Stimulated activated naive CD8-positive, alpha-beta T cell treated with anti-CD3 and anti-CD28 coated beads, Interleukin-15, Interleukin-2, amounts not matched to agents 100 ng/mL and 50 ng/mL, for 24 hours (primary cell): ENCODE measurements around the gene ANKS1B.

ENCODE experiments used
- H3K27ac Mint-ChIP-seq: one replicate; pipeline ENCODE4 v1.8.0; 2021; ENCODE audit warnings: mild to moderate bottlenecking, mixed read lengths
- H3K27me3 Mint-ChIP-seq: one replicate; pipeline ENCODE4 v1.8.0; 2021; ENCODE audit warnings: mixed read lengths
- H3K36me3 Mint-ChIP-seq: one replicate; pipeline ENCODE4 v1.8.0; 2021; ENCODE audit warnings: low read depth, mixed read lengths
- H3K4me1 Mint-ChIP-seq: one replicate; pipeline ENCODE4 v1.8.0; 2021; ENCODE audit warnings: low read depth, mixed read lengths
- H3K4me3 Mint-ChIP-seq: one replicate; pipeline ENCODE4 v1.8.0; 2021; ENCODE audit warnings: mild to moderate bottlenecking, mixed read lengths
- H3K9me3 Mint-ChIP-seq: one replicate; pipeline ENCODE4 v1.8.0; 2021; ENCODE audit warnings: mixed read lengths

The ANKS1B gene

DNA sequence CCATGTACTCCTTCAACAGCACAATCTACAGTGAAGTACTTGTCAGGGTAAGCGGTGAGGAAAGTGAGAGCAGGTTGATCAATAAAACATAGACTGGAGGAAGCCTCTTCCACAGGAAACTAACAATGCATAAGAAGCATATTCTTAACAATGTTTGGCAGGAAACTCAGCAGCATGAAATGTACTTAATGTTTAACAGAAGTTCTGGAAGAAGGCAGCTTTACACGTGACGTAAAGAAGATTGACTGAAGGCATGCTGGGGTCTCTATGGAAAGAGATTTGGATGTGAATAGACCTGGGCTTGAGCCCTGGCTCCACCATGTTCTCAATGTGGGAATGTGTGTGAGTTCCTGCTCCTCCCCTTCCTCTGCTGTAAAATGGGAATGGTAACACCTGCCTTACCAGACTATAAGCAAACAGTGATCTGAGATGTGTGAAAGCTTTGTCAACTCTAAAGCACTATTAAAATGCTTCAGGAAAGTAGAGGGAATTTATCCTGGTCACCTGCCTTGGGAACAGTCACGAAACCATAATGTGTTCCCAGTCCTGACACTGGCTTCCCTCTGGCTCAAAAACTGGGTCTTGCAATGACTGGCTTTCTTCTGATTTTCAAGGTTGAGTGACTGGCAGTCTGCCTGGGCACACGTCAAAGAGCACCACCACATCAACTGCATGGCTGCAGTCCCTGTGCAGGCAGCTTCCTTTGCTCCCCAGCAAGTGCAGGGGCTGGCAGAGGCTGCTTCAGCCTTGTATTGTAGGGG lies 955.0 kb downstream of the ANKS1B start:
- no peak overlapping the region for H3K27ac Mint-ChIP-seq
- H3K27me3 Mint-ChIP-seq, result no peaks in the 10 kb centered on the region
- H3K4me1 Mint-ChIP-seq, result no peaks in the 10 kb centered on the region
- no peak overlapping the region for H3K4me3 Mint-ChIP-seq
- no peaks in the 10 kb centered on the region for H3K36me3 Mint-ChIP-seq
- H3K9me3 Mint-ChIP-seq, result no peaks in the 10 kb centered on the region

GRCh38 chr12:99027461-99027860 lies 957.3 kb downstream of the ANKS1B start:
- H3K4me1 Mint-ChIP-seq, result no peaks in the 10 kb centered on the region
- no peaks in the 10 kb centered on the region for H3K9me3 Mint-ChIP-seq
- no peaks in the 10 kb centered on the region for H3K36me3 Mint-ChIP-seq
- no peaks in the 10 kb centered on the region for H3K27me3 Mint-ChIP-seq
- no peak overlapping the region for H3K4me3 Mint-ChIP-seq
- no peak overlapping the region for H3K27ac Mint-ChIP-seq

- Mint-ChIP-seq H3K9me3 (no peaks in the 10 kb centered on the region), H3K27me3 (no peaks in the 10 kb centered on the region), H3K36me3 (no peaks in the 10 kb centered on the region)
Observed at GRCh38 chr12:99027055-99027393, 957.7 kb downstream of the ANKS1B start.

GRCh38 chr12:99026332-99027054 lies 958.2 kb downstream of the ANKS1B start:
- no peaks in the 10 kb centered on the region for H3K27me3 Mint-ChIP-seq
- no peaks in the 10 kb centered on the region for H3K36me3 Mint-ChIP-seq
- H3K4me3 Mint-ChIP-seq, result no peak overlapping the region
- H3K27ac Mint-ChIP-seq, result no peak overlapping the region
- H3K4me1 Mint-ChIP-seq, result no peaks in the 10 kb centered on the region
- H3K9me3 Mint-ChIP-seq, result no peaks in the 10 kb centered on the region

More at GRCh38 chr12:99027055-99027393, 957.7 kb downstream of the ANKS1B start:
- Mint-ChIP-seq H3K27ac (no peak overlapping the region), H3K4me1 (no peaks in the 10 kb centered on the region), H3K4me3 (no peak overlapping the region)

- H3K4me1 Mint-ChIP-seq, result no peaks in the 10 kb centered on the region
- H3K27ac Mint-ChIP-seq, result no peak overlapping the region
- H3K9me3 Mint-ChIP-seq, result no peaks in the 10 kb centered on the region
- H3K4me3 Mint-ChIP-seq, result no peak overlapping the region
- no peaks in the 10 kb centered on the region for H3K36me3 Mint-ChIP-seq
- no peaks in the 10 kb centered on the region for H3K27me3 Mint-ChIP-seq
Observed at GRCh38 chr12:99024870-99025269, 959.9 kb downstream of the ANKS1B start.

- H3K9me3 Mint-ChIP-seq, result no peaks in the 10 kb centered on the region
- H3K27ac Mint-ChIP-seq, result no peak overlapping the region
- no peaks in the 10 kb centered on the region for H3K27me3 Mint-ChIP-seq
- H3K36me3 Mint-ChIP-seq, result no peaks in the 10 kb centered on the region
- H3K4me3 Mint-ChIP-seq, result no peak overlapping the region
- H3K4me1 Mint-ChIP-seq, result no peaks in the 10 kb centered on the region
Observed at GRCh38 chr12:99024191-99024590, 960.5 kb downstream of the ANKS1B start.

DNA sequence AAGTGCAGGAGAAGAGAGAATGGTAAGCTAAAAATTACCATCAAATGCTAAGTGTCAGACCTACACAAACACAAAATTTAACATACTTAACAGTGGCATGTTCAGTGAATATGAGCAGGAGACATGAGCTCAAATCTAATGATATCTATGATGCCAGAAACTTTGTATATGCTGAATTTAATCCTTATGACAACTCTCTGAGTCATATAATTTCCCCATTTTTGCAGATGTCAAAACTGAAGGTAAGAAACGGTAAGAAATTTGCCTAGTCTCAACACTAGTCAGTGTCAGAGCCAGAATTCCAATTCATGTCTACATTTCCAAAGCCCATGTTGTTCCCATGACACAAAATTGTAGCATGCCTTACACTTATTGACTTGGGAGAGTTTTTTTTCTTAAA lies 963.9 kb downstream of the ANKS1B start:
- Mint-ChIP-seq H3K9me3 (no peaks in the 10 kb centered on the region), H3K36me3 (no peaks in the 10 kb centered on the region), H3K4me1 (no peaks in the 10 kb centered on the region), H3K27ac (no peak overlapping the region), H3K4me3 (no peak overlapping the region), H3K27me3 (no peaks in the 10 kb centered on the region)

DNA sequence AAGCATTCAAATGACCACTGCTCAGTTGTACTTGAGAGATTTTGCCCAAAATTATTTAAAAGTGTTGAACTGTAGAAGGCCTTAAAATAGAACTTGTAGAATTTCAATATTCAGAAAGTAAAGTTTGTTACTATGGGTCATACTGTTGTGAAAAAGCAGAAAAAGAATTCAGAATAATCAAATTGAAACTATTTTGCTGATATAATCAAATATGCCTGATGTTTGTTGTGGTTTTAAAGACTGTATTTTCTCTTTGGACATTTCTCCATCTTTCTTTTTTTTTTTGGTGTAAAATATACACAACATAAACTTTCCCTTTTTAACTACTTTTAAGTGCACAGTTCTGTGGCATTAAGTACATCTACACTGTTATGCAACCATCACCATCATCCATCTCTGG lies 964.9 kb downstream of the ANKS1B start:
- Mint-ChIP-seq H3K27ac (no peak overlapping the region), H3K27me3 (no peaks in the 10 kb centered on the region), H3K9me3 (no peaks in the 10 kb centered on the region), H3K4me1 (no peaks in the 10 kb centered on the region), H3K36me3 (no peaks in the 10 kb centered on the region), H3K4me3 (no peak overlapping the region)

- Mint-ChIP-seq H3K27me3 (peaks cover 6% of the 10 kb centered on the region), H3K9me3 (no peaks in the 10 kb centered on the region), H3K36me3 (no peaks in the 10 kb centered on the region), H3K27ac (no peak overlapping the region), H3K4me3 (no peak overlapping the region), H3K4me1 (no peaks in the 10 kb centered on the region)
Observed at GRCh38 chr12:99017971-99018370, 966.8 kb downstream of the ANKS1B start.

GRCh38 chr12:99009654-99010296 lies 975.0 kb downstream of the ANKS1B start:
- H3K9me3 Mint-ChIP-seq, result no peaks in the 10 kb centered on the region
- no peak overlapping the region for H3K4me3 Mint-ChIP-seq

GRCh38 chr12:99005601-99006000 lies 979.1 kb downstream of the ANKS1B start:
- H3K4me3 Mint-ChIP-seq, result no peak overlapping the region
- no peaks in the 10 kb centered on the region for H3K27me3 Mint-ChIP-seq
- no peak overlapping the region for H3K27ac Mint-ChIP-seq
- H3K36me3 Mint-ChIP-seq, result no peaks in the 10 kb centered on the region
- no peaks in the 10 kb centered on the region for H3K4me1 Mint-ChIP-seq
- no peaks in the 10 kb centered on the region for H3K9me3 Mint-ChIP-seq

More at GRCh38 chr12:99009654-99010296, 975.0 kb downstream of the ANKS1B start:
- Mint-ChIP-seq H3K36me3 (no peaks in the 10 kb centered on the region), H3K27me3 (peaks cover 6% of the 10 kb centered on the region), H3K27ac (no peak overlapping the region), H3K4me1 (no peaks in the 10 kb centered on the region)

DNA sequence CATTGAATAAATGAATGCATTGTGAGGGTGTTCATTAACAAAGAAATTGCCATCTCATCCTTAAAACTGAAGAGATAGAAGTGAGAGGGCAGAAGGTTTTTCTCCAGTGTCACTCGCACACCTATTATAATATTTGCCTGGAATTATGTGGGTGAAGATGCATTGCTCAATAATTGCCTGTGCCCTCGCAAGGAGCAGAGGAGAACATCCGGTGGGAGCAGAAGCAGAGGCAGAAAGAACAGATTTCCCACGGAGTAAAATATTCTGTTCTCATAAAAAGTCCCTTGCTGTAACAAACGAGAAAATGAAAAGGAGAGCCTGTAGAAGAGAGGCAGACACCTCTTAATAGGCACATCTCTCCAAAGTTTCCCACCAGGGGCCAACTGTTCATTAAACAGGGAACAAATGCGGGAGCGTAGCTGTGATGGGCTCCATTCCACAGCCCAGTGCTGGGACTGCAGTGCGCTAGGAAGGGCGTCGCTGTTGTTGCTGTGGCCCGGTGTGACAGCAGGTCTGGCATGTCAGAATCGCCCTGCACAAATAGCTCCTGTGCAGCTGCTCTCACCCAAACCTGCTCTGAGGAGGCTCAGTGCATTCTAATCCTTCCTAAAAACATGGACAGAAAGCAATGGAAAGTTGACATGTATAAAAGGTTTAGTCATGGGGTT lies 979.8 kb downstream of the ANKS1B start:
- H3K36me3 Mint-ChIP-seq, result no peaks in the 10 kb centered on the region
- no peaks in the 10 kb centered on the region for H3K4me1 Mint-ChIP-seq
- no peaks in the 10 kb centered on the region for H3K9me3 Mint-ChIP-seq
- no peaks in the 10 kb centered on the region for H3K27me3 Mint-ChIP-seq
- no peak overlapping the region for H3K4me3 Mint-ChIP-seq
- H3K27ac Mint-ChIP-seq, result no peak overlapping the region

DNA sequence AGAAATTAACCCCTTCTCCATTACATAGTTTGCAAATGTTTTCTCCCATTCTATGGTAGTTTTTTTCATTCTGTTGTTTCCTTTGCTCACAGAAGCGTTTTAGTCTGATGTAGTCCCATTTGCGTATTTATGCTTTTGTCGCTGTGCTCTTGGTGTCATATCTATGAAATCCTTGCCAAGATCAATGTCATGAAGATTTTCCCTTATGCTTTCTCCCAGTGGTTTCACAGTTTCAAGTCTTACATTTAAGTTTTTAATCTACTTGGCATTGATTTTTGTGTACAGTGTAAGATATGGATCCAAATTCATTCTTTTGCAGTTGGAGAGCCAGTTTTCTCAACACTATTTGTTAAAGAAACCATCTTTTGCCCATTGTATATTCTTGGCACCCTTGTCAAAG lies 982.0 kb downstream of the ANKS1B start:
- H3K4me3 Mint-ChIP-seq, result no peak overlapping the region
- H3K4me1 Mint-ChIP-seq, result no peaks in the 10 kb centered on the region
- H3K36me3 Mint-ChIP-seq, result no peaks in the 10 kb centered on the region
- H3K27ac Mint-ChIP-seq, result no peak overlapping the region
- no peaks in the 10 kb centered on the region for H3K9me3 Mint-ChIP-seq
- peaks cover 3% of the 10 kb centered on the region for H3K27me3 Mint-ChIP-seq

GRCh38 chr12:99002156-99002555 lies 982.6 kb downstream of the ANKS1B start:
- H3K9me3 Mint-ChIP-seq, result no peaks in the 10 kb centered on the region
- H3K27ac Mint-ChIP-seq, result no peak overlapping the region
- peaks cover 3% of the 10 kb centered on the region for H3K27me3 Mint-ChIP-seq
- no peaks in the 10 kb centered on the region for H3K36me3 Mint-ChIP-seq
- H3K4me3 Mint-ChIP-seq, result no peak overlapping the region
- no peaks in the 10 kb centered on the region for H3K4me1 Mint-ChIP-seq

GRCh38 chr12:98999559-98999958 lies 985.2 kb downstream of the ANKS1B start:
- no peak overlapping the region for H3K27ac Mint-ChIP-seq
- H3K4me3 Mint-ChIP-seq, result no peak overlapping the region
- H3K9me3 Mint-ChIP-seq, result no peaks in the 10 kb centered on the region
- no peaks in the 10 kb centered on the region for H3K36me3 Mint-ChIP-seq
- no peaks in the 10 kb centered on the region for H3K4me1 Mint-ChIP-seq
- peaks cover 7% of the 10 kb centered on the region for H3K27me3 Mint-ChIP-seq
